Uterus (tissue), 4 donors: ENCODE results near the gene YJEFN3. TPM values are rescaled to one million over a fixed set of nuclear protein-coding genes. Genes with fewer than 3 reads are reported as not detected.

ENCODE experiments used
- DNase-seq, 2 donors: peaks; one replicate each; pipeline ENCODE4 v3.0.0-alpha.2; 2019 to 2020
- H3K27ac ChIP-seq, 2 donors: fragments of 200-600 bp; sonication (generic); 1 replicate in 1 of 2; 2 replicates in 1 of 2; pipeline ENCODE4 v1.5.1; 2016 to 2018
- H3K27me3 ChIP-seq, 2 donors: fragments of 200-600 bp; sonication (generic); one replicate each; pipeline ENCODE4 v1.5.1; 2018 to 2019; ENCODE audit warnings: control low read depth in 1 of 2
- H3K36me3 ChIP-seq, 2 donors: fragments of 200-600 bp; sonication (generic); one replicate each; pipeline ENCODE4 v1.5.1; 2019; ENCODE audit warnings: control low read depth in 1 of 2
- H3K4me1 ChIP-seq, 2 donors: fragments of 200-600 bp; sonication (generic); one replicate each; pipeline ENCODE4 v1.5.1; 2018 to 2019; ENCODE audit warnings: control low read depth in 1 of 2
- H3K4me3 ChIP-seq, 2 donors: fragments of 200-600 bp; sonication (generic); 1 replicate in 1 of 2; 2 replicates in 1 of 2; pipeline ENCODE4 v1.5.1; 2018 to 2019; ENCODE audit warnings: mild to moderate bottlenecking in 1 of 2
- H3K9me3 ChIP-seq, 2 donors: fragments of 200-600 bp; sonication (generic); one replicate each; pipeline ENCODE4 v1.5.1; 2019; ENCODE audit warnings: control low read depth in 1 of 2
- CTCF ChIP-seq, 4 experiments: fragments of 200-600 bp in 2 of 4; fragments of 450-650 bp in 2 of 4; sonication (generic) in 2 of 4; IDR thresholded peaks; one replicate each; pipeline ENCODE4 v1.5.1; 2016 to 2019; ENCODE audit warnings: antibody characterized with exemption in 4 of 4, mild to moderate bottlenecking in 2 of 4, moderate library complexity in 1 of 4
- POLR2A ChIP-seq, 2 donors: fragments of 450-650 bp; IDR thresholded peaks; one replicate each; pipeline ENCODE4 v1.6.1; 2016; ENCODE audit warnings: antibody characterized with exemption in 2 of 2, mild to moderate bottlenecking in 1 of 2, moderate library complexity in 1 of 2
- intact Hi-C: fragments of 100-400 bp; cut with DNase I; formaldehyde crosslinking; loops from one replicate; pipeline ENCODE4 v1.15.1; 2023; ENCODE audit warnings: low total_unique reads
- total RNA-seq, 4 donors: library from RNA; depleted of rRNA in 3 of 4; stranded (reverse); fragments of >200 nt in 3 of 4; gene quantifications; one replicate each; pipeline versions ENCODE4 v1.1.0 to v1.2.4, GENCODE V29; 2014 to 2023
- donor health status: DM: yes; HTN: yes; CAD: no.

YJEFN3 gene
- total RNA-seq, 4 donors from 2014 or later = 1.5 to 6.8 (median 2.9) TPM; not detected in 1

GRCh38 chr19:19580418-19580817 lies 51.7 kb downstream of the YJEFN3 start:
- Histone ChIP-seq H3K27ac (no peak overlapping the region), H3K36me3 (no peaks in the 10 kb centered on the region), H3K9me3 (no peaks in the 10 kb centered on the region), H3K4me1 (no peaks in the 10 kb centered on the region), H3K27me3 (no peaks in the 10 kb centered on the region), H3K4me3 (no peak overlapping the region)
- intact Hi-C loops = no loop called here
- no peak for TF ChIP-seq POLR2A (IDR thresholded peaks at IDR 0.05)
- TF ChIP-seq CTCF (IDR thresholded peaks at IDR 0.05) = no peak
- DNase-seq = no peak

GRCh38 chr19:19581391-19581790 lies 52.7 kb downstream of the YJEFN3 start:
- Histone ChIP-seq H3K4me1 (no peaks in the 10 kb centered on the region), H3K27ac (no peak overlapping the region), H3K4me3 (no peak overlapping the region), H3K9me3 (no peaks in the 10 kb centered on the region), H3K36me3 (no peaks in the 10 kb centered on the region), H3K27me3 (no peaks in the 10 kb centered on the region)
- intact Hi-C loops = no loop called here
- TF ChIP-seq CTCF (IDR thresholded peaks at IDR 0.05) = no peak
- no peak for TF ChIP-seq POLR2A (IDR thresholded peaks at IDR 0.05)
- DNase-seq = no peak

GRCh38 chr19:19582471-19582870 lies 53.8 kb downstream of the YJEFN3 start:
- H3K36me3 ChIP-seq = no peaks in the 10 kb centered on the region
- no peaks in the 10 kb centered on the region for H3K4me1 ChIP-seq
- no peaks in the 10 kb centered on the region for H3K27me3 ChIP-seq
- no peak for DNase-seq
- intact Hi-C loops = no loop called here
- TF ChIP-seq POLR2A (IDR thresholded peaks at IDR 0.05) = no peak
- TF ChIP-seq CTCF (IDR thresholded peaks at IDR 0.05) = no peak
- no peak overlapping the region for H3K4me3 ChIP-seq
- H3K27ac ChIP-seq = no peak overlapping the region
- no peaks in the 10 kb centered on the region for H3K9me3 ChIP-seq

GRCh38 chr19:19584356-19584755 lies 55.6 kb downstream of the YJEFN3 start:
- Histone ChIP-seq H3K4me3 (no peak overlapping the region), H3K27me3 (no peaks in the 10 kb centered on the region), H3K27ac (no peak overlapping the region), H3K4me1 (no peaks in the 10 kb centered on the region), H3K36me3 (no peaks in the 10 kb centered on the region), H3K9me3 (no peaks in the 10 kb centered on the region)
- intact Hi-C loops = no loop called here
- TF ChIP-seq POLR2A (IDR thresholded peaks at IDR 0.05) (no peak), CTCF (IDR thresholded peaks at IDR 0.05) (no peak)
- no peak for DNase-seq

Other genes starting within 250 kb of the YJEFN3 start
- 10 to 100 TPM in 2 of 4 donors, 1 to 10 TPM in 2; 9.5 to 43.6 (median 14.0) TPM for gene SUGP1, start 208.4 kb upstream of the YJEFN3 start, total RNA-seq
- gene MAU2, start 208.1 kb upstream of the YJEFN3 start, total RNA-seq = 10 to 100 TPM; 32.4 to 87.6 (median 70.0) TPM
- gene GATAD2A, start 123.2 kb upstream of the YJEFN3 start, total RNA-seq = 10 to 100 TPM in 3 of 4 donors, 1 to 10 TPM in 1; 9.7 to 65.1 (median 22.3) TPM
- gene TSSK6, start 13.4 kb upstream of the YJEFN3 start, total RNA-seq = 1 to 10 TPM in 2 of 4 donors, not detected in 2; 1.3 to 2.0 TPM
- gene NDUFA13, start 12.7 kb upstream of the YJEFN3 start, total RNA-seq = 100 to 1,000 TPM in 1 of 4 donors, 10 to 100 TPM in 3; 28.6 to 204 (median 60.9) TPM
- gene CILP2, start 9.4 kb downstream of the YJEFN3 start, total RNA-seq = 1 to 10 TPM in 1 of 4 donors, under 1 TPM in 1, not detected in 2; 0.15 to 1.2 TPM
- gene PBX4, start 89.8 kb downstream of the YJEFN3 start, total RNA-seq = 1 to 10 TPM in 3 of 4 donors, not detected in 1; 1.3 to 2.8 (median 1.6) TPM
- 1 to 10 TPM in 2 of 4 donors, under 1 TPM in 1, not detected in 1; 0.59 to 5.5 (median 3.8) TPM for gene LPAR2, start 99.3 kb downstream of the YJEFN3 start, total RNA-seq
- 10 to 100 TPM in 1 of 4 donors, 1 to 10 TPM in 3; 5.6 to 10.8 (median 8.2) TPM for gene GMIP, start 114.7 kb downstream of the YJEFN3 start, total RNA-seq
- gene ATP13A1, start 134.8 kb downstream of the YJEFN3 start, total RNA-seq = 100 to 1,000 TPM in 1 of 4 donors, 10 to 100 TPM in 3; 17.4 to 130 (median 56.9) TPM
- gene ZNF101, start 139.9 kb downstream of the YJEFN3 start, total RNA-seq = 10 to 100 TPM in 1 of 4 donors, 1 to 10 TPM in 3; 1.5 to 12.3 (median 9.9) TPM
- 10 to 100 TPM in 3 of 4 donors, 1 to 10 TPM in 1; 5.6 to 29.1 (median 20.4) TPM for gene ZNF14, start 204.2 kb downstream of the YJEFN3 start, total RNA-seq